Measurements from ENCODE around the gene PCK2. TPM values are rescaled to one million over a fixed set of nuclear protein-coding genes. Genes with fewer than 3 reads are reported as not detected.
A peak's percentile ranks its signal among the peaks of the same experiment; 100 is the strongest.

Gene PCK2
- total and polyA plus RNA-seq, 2 of the 13 experiments (the other 11 are each of a cell fraction or from before 2014, with no cell fraction given): 129 to 272 TPM

DNA sequence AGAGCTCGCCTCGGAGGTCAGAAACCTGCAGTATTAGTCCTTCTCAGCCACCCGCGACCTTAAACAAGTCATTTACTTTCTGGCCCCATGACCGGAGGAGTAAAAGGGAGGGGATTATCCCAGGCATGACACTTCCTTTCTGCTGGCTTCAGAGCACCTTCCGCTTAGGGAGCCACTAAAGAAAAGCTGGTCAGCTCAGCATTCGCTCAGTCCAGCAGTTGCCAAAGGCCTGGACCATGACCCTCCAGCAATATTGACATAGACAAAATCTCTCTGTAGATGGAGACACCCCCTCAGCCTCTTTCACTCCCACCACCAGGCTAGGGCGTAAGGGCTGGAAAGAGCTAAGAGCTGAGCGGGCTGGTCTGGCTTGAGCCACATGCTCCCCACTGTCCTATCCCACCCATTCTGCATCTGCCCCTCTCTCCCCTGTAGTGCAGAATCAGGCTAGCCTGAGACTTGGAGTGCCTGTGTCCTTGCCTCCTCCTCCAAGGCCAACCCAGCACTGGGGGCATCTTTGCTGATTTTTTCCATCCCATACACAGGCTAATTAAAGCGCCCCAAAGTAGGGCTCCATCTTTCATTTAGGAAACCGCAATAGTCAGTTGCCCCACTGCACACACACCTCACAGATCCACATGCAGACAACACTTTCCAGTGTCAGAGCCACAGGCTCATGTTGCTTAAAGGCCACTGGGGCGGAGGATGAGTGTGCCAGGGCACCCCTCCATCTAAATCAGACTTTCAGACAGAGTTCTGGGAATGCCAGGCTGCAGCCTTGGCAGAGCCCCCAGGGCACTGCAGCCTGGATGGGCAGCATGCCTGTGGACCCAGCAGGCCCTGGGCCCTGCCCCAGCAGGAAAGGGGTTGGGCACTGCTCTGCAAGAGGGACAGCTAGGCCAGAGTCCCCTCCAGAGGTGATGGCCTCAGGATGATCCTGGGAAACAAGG, 26.7 kb upstream of the PCK2 start (continued):
- TF ChIP-seq, protein P1, sequence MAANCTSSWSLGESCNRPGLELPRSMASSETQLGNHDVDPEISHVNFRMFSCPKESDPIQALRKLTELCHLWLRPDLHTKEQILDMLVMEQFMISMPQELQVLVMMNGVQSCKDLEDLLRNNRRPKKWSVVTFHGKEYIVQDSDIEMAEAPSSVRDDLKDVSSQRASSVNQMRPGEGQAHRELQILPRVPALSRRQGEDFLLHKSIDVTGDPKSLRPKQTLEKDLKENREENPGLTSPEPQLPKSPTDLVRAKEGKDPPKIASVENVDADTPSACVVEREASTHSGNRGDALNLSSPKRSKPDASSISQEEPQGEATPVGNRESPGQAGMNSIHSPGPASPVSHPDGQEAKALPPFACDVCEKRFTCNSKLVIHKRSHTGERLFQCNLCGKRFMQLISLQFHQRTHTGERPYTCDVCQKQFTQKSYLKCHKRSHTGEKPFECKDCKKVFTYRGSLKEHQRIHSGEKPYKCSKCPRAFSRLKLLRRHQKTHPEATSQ (CRISPR knock-in tag; IDR thresholded peaks at IDR 0.05; ENCODE audit: borderline replicate concordance): no peak
- TF ChIP-seq SYNCRIP (IDR thresholded peaks at IDR 0.05; ENCODE audit: insufficient read depth, low read depth, low read length): no peak
- TF ChIP-seq, protein P2, sequence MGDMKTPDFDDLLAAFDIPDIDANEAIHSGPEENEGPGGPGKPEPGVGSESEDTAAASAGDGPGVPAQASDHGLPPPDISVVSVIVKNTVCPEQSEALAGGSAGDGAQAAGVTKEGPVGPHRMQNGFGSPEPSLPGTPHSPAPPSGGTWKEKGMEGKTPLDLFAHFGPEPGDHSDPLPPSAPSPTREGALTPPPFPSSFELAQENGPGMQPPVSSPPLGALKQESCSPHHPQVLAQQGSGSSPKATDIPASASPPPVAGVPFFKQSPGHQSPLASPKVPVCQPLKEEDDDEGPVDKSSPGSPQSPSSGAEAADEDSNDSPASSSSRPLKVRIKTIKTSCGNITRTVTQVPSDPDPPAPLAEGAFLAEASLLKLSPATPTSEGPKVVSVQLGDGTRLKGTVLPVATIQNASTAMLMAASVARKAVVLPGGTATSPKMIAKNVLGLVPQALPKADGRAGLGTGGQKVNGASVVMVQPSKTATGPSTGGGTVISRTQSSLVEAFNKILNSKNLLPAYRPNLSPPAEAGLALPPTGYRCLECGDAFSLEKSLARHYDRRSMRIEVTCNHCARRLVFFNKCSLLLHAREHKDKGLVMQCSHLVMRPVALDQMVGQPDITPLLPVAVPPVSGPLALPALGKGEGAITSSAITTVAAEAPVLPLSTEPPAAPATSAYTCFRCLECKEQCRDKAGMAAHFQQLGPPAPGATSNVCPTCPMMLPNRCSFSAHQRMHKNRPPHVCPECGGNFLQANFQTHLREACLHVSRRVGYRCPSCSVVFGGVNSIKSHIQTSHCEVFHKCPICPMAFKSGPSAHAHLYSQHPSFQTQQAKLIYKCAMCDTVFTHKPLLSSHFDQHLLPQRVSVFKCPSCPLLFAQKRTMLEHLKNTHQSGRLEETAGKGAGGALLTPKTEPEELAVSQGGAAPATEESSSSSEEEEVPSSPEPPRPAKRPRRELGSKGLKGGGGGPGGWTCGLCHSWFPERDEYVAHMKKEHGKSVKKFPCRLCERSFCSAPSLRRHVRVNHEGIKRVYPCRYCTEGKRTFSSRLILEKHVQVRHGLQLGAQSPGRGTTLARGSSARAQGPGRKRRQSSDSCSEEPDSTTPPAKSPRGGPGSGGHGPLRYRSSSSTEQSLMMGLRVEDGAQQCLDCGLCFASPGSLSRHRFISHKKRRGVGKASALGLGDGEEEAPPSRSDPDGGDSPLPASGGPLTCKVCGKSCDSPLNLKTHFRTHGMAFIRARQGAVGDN (CRISPR knock-in tag; IDR thresholded peaks at IDR 0.05): peak; percentile 46
- TF ChIP-seq, protein P3, sequence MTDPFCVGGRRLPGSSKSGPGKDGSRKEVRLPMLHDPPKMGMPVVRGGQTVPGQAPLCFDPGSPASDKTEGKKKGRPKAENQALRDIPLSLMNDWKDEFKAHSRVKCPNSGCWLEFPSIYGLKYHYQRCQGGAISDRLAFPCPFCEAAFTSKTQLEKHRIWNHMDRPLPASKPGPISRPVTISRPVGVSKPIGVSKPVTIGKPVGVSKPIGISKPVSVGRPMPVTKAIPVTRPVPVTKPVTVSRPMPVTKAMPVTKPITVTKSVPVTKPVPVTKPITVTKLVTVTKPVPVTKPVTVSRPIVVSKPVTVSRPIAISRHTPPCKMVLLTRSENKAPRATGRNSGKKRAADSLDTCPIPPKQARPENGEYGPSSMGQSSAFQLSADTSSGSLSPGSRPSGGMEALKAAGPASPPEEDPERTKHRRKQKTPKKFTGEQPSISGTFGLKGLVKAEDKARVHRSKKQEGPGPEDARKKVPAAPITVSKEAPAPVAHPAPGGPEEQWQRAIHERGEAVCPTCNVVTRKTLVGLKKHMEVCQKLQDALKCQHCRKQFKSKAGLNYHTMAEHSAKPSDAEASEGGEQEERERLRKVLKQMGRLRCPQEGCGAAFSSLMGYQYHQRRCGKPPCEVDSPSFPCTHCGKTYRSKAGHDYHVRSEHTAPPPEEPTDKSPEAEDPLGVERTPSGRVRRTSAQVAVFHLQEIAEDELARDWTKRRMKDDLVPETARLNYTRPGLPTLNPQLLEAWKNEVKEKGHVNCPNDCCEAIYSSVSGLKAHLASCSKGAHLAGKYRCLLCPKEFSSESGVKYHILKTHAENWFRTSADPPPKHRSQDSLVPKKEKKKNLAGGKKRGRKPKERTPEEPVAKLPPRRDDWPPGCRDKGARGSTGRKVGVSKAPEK (CRISPR knock-in tag; IDR thresholded peaks at IDR 0.05; ENCODE audit: borderline replicate concordance): no peak; the same call in 1 of the 2 replicates
- TF ChIP-seq SMYD3 (CRISPR knock-in tag; IDR thresholded peaks at IDR 0.05): no peak
- 0 out of 2 replicates have a peak, but pooled peaks have one; percentile 9 for TF ChIP-seq MYC (CRISPR knock-in tag; IDR thresholded peaks at IDR 0.05; ENCODE audit: borderline replicate concordance)
- TF ChIP-seq, protein P4, sequence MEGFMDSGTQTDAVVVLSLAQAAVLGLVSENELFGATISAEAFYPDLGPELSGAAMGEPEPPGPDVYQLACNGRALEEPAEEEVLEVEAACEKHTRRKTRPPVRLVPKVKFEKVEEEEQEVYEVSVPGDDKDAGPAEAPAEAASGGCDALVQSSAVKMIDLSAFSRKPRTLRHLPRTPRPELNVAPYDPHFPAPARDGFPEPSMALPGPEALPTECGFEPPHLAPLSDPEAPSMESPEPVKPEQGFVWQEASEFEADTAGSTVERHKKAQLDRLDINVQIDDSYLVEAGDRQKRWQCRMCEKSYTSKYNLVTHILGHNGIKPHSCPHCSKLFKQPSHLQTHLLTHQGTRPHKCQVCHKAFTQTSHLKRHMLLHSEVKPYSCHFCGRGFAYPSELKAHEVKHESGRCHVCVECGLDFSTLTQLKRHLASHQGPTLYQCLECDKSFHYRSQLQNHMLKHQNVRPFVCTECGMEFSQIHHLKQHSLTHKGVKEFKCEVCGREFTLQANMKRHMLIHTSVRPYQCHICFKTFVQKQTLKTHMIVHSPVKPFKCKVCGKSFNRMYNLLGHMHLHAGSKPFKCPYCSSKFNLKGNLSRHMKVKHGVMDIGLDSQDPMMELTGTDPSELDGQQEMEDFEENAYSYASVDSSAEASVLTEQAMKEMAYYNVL (CRISPR knock-in tag; IDR thresholded peaks at IDR 0.05; ENCODE audit: borderline replicate concordance): peak; percentile 84; the same call in 1 of the 2 replicates
- TF ChIP-seq, protein P5, sequence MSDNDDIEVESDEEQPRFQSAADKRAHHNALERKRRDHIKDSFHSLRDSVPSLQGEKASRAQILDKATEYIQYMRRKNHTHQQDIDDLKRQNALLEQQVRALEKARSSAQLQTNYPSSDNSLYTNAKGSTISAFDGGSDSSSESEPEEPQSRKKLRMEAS (IDR thresholded peaks at IDR 0.05): peak; percentile 18; the same call in 1 of the 2 replicates
- TF ChIP-seq TBP (CRISPR knock-in tag; IDR thresholded peaks at IDR 0.05): no peak
- TF ChIP-seq, protein P6, sequence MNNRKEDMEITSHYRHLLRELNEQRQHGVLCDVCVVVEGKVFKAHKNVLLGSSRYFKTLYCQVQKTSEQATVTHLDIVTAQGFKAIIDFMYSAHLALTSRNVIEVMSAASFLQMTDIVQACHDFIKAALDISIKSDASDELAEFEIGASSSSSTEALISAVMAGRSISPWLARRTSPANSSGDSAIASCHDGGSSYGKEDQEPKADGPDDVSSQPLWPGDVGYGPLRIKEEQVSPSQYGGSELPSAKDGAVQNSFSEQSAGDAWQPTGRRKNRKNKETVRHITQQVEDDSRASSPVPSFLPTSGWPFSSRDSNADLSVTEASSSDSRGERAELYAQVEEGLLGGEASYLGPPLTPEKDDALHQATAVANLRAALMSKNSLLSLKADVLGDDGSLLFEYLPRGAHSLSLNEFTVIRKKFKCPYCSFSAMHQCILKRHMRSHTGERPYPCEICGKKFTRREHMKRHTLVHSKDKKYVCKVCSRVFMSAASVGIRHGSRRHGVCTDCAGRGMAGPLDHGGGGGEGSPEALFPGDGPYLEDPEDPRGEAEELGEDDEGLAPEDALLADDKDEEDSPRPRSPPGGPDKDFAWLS (CRISPR knock-in tag; IDR thresholded peaks at IDR 0.05; ENCODE audit: borderline replicate concordance): no peak
- no peak for TF ChIP-seq KLF11 (CRISPR knock-in tag; IDR thresholded peaks at IDR 0.05)
- TF ChIP-seq, protein P7, sequence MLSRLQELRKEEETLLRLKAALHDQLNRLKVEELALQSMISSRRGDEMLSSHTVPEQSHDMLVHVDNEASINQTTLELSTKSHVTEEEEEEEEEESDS (CRISPR knock-in tag; IDR thresholded peaks at IDR 0.05; ENCODE audit: borderline replicate concordance): no peak
